Measurements from ENCODE around the gene FUBP1. TPM values are rescaled to one million over a fixed set of nuclear protein-coding genes. Genes with fewer than 3 reads are reported as not detected.
"Not testable (repeated sequence)": the region's sequence is repeated elsewhere in the genome, so short reads cannot be mapped to it uniquely, and the experiment has no call there.

Gene FUBP1
- total and polyA plus RNA-seq, 9 of the 15 experiments (the other 6 are each of a cell fraction or from before 2014, with no cell fraction given): 104 to 294 (median 213) TPM

DNA sequence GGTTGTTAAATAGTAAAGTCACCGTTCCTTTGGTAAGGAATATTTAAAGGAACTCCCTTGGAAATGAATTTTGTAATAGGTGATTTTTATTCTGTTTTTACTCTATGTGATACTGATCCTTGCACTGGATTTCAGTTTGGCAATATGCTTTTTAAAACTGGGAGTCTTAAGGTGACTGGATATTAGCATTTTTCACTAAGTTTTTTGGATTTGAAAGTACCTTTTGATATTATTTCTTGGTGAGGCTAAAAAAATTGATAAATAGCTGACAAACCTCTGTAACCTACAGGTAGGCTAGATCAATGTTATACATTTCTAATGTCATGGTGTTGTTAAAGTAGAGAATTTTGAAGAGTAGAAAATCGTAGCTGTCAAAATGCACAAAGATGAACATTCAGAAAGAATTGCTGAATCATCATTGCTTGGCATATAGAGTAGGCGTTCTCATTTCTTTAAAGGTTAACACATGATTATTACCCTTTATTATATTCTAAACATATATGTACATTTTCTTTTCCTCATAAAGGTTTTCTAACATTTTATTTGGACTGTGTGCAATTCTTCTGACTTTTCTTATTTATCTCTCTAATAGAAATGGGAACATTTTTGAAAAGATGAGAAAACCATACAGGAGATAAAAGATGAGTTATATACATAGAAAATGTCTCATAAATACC, 24.3 kb upstream of the FUBP1 start (continued):
- TF ChIP-seq, protein P1, sequence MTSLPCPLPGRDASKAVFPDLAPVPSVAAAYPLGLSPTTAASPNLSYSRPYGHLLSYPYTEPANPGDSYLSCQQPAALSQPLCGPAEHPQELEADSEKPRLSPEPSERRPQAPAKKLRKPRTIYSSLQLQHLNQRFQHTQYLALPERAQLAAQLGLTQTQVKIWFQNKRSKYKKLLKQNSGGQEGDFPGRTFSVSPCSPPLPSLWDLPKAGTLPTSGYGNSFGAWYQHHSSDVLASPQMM (CRISPR knock-in tag; IDR thresholded peaks at IDR 0.05): no peak

DNA sequence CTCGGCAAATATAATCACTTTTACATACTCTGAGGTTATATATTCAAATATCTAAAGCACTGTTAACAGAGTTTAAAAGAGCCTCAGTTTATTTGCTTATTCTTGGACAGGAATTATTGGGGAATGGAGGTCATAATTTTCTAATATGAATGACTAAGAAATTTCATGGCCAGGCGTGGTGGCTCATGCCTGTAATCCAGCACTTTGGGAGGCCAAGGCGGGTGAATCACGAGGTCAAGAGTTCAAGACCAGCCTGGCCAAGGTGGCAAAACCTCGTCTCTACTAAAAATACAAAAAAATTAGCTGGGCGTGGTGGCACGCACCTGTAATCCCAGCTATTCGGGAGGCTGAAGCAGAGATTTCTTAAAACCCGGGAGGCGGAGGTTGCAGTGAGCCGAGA, 21.7 kb upstream of the FUBP1 start:
- H3K4me2 ChIP-seq (ENCODE audit: insufficient read depth, low read length); ATAC-seq; H3K9me3 ChIP-seq (replicated peaks; ENCODE audit: control insufficient read depth, insufficient read depth, low read depth, low read length); H3K4me3 ChIP-seq; CTCF ChIA-PET (ENCODE audit: low intra/inter-chr PET ratio); H3K4me1 ChIP-seq (replicated peaks in 1 of 2; ENCODE audit: control insufficient read depth in 2 of 2, insufficient read depth in 2 of 2, low read length in 2 of 2); DNase-seq (ENCODE audit: extremely low read depth in 1 of 4, low spot score in 3 of 4); H3K9me1 ChIP-seq (ENCODE audit: control insufficient read depth, insufficient read depth, low read length); H3K36me3 ChIP-seq (ENCODE audit: control insufficient read depth, insufficient read depth, low read length); H3K27me3 ChIP-seq (ENCODE audit: control insufficient read depth in 2 of 2, insufficient read depth in 2 of 2, low read length in 2 of 2); H3K27ac ChIP-seq (ENCODE audit: extremely low read depth, low read depth, low read length); H4K20me1 ChIP-seq (replicated peaks; ENCODE audit: control insufficient read depth, insufficient read depth, low read length); FAIRE-seq; H2AFZ ChIP-seq (ENCODE audit: low read depth, low read length); BruUV-seq (replicated peaks); H3K9ac ChIP-seq (ENCODE audit: insufficient read depth in 1 of 2, low read depth in 2 of 2, low read length in 2 of 2): not testable (repeated sequence)
- 81% methylated on average over 11 of the region's 11 CpGs for WGBS (ENCODE audit: insufficient coverage, low coverage, missing lambda C conversion rate)
- peaks cover 32% of the 10 kb centered on the region for H3K79me2 ChIP-seq (ENCODE audit: control insufficient read depth, insufficient read depth, low read length)
- in situ Hi-C loops (cut with MboI) (loop anchor here (10.0 kb wide), 1 partner anchor 114 kb away; no protein-coding TSS in a partner anchor), intact Hi-C loops (cut with micrococcal nuclease) (loop anchor here (5.0 kb wide), 1 partner anchor 92 kb away; no protein-coding TSS in a partner anchor)
- POLR2A ChIA-PET: interaction anchor here (1.4 to 10.5 kb wide), 3 partner anchors 13 to 22 kb away, joined by 4 to 199 read pairs (median 118); partner anchors contain the start of gene FUBP1

DNA sequence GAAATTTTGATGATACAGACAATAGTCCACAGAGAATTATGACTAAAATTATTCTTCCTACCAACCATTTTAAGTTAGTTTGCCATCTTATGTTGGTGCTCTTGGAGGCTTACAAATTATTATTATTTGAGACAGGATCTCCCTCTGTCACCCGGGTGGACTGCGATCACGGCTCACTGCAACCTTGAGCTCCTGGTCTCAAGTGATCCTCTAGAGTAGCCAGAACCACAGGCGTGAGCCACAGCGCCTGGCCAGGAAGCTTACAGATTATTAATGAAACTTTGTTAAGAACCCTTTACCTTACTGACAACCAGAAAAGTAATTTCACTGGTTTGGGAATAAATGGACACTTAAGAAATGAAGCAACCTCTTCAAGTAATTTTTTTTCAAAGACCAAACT, 17.9 kb upstream of the FUBP1 start:
- POLR2A ChIA-PET: interaction anchor here (1.2 to 10.5 kb wide), 5 partner anchors 9 to 18 kb away, joined by 3 to 118 read pairs (median 5); partner anchors contain the start of gene FUBP1
- TF ChIP-seq TSC22D4 (tag; IDR thresholded peaks at IDR 0.05) (no peak), SP1 (CRISPR knock-in tag; IDR thresholded peaks at IDR 0.05) (no peak), MCM7 (IDR thresholded peaks at IDR 0.05) (no peak), ZNF717 (CRISPR knock-in tag; IDR thresholded peaks at IDR 0.05) (no peak), ZNF551 (CRISPR knock-in tag; IDR thresholded peaks at IDR 0.05) (no peak), ZNF316 (IDR thresholded peaks at IDR 0.05) (no peak), PTBP1 (IDR thresholded peaks at IDR 0.05; ENCODE audit: low read depth, low read length) (no peak), RUNX1 (IDR thresholded peaks at IDR 0.05; ENCODE audit: low read depth) (no peak)
- TF ChIP-seq, protein P2, sequence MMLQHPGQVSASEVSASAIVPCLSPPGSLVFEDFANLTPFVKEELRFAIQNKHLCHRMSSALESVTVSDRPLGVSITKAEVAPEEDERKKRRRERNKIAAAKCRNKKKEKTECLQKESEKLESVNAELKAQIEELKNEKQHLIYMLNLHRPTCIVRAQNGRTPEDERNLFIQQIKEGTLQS (IDR thresholded peaks at IDR 0.05): no peak
- TF ChIP-seq, protein P2 (CRISPR knock-in tag; conservative IDR thresholded peaks at IDR 0.05): no peak
- TF ChIP-seq, protein P3, sequence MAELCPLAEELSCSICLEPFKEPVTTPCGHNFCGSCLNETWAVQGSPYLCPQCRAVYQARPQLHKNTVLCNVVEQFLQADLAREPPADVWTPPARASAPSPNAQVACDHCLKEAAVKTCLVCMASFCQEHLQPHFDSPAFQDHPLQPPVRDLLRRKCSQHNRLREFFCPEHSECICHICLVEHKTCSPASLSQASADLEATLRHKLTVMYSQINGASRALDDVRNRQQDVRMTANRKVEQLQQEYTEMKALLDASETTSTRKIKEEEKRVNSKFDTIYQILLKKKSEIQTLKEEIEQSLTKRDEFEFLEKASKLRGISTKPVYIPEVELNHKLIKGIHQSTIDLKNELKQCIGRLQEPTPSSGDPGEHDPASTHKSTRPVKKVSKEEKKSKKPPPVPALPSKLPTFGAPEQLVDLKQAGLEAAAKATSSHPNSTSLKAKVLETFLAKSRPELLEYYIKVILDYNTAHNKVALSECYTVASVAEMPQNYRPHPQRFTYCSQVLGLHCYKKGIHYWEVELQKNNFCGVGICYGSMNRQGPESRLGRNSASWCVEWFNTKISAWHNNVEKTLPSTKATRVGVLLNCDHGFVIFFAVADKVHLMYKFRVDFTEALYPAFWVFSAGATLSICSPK (IDR thresholded peaks at IDR 0.05; ENCODE audit: borderline replicate concordance): no peak

More for the DNA sequence above, 17.9 kb upstream of the FUBP1 start:
- no peaks in the 10 kb centered on the region for H3K9me3 ChIP-seq (replicated peaks; ENCODE audit: control insufficient read depth, insufficient read depth, low read depth, low read length)
- BruUV-seq (replicated peaks): no TSS peak
- in situ Hi-C loops (cut with MboI) (no loop called here), intact Hi-C loops (cut with micrococcal nuclease) (no loop called here)
- no peak overlapping the region for H3K4me2 ChIP-seq (ENCODE audit: insufficient read depth, low read length)
- H3K27me3 ChIP-seq (ENCODE audit: control insufficient read depth in 2 of 2, insufficient read depth in 2 of 2, low read length in 2 of 2): no peaks in the 10 kb centered on the region
- CTCF ChIA-PET (ENCODE audit: low intra/inter-chr PET ratio): no interaction called here
- peaks cover 15% of the 10 kb centered on the region; the same call in 2 of the 3 replicates for H3K36me3 ChIP-seq (ENCODE audit: control insufficient read depth, insufficient read depth, low read length)
- H3K4me3 ChIP-seq: no peak overlapping the region
- DNase-seq (ENCODE audit: extremely low read depth in 1 of 4, low spot score in 3 of 4) (no peak), ATAC-seq (no peak), FAIRE-seq (peak; percentile 6)
- no peak overlapping the region for H3K27ac ChIP-seq (ENCODE audit: extremely low read depth, low read depth, low read length)
- H4K20me1 ChIP-seq (replicated peaks; ENCODE audit: control insufficient read depth, insufficient read depth, low read length): no peaks in the 10 kb centered on the region
- peaks cover 9% of the 10 kb centered on the region; the same call in 1 of the 3 replicates for H3K79me2 ChIP-seq (ENCODE audit: control insufficient read depth, insufficient read depth, low read length)
- no peaks in the 10 kb centered on the region for H3K9me1 ChIP-seq (ENCODE audit: control insufficient read depth, insufficient read depth, low read length)
- H3K9ac ChIP-seq (ENCODE audit: insufficient read depth in 1 of 2, low read depth in 2 of 2, low read length in 2 of 2): no peak overlapping the region
- H3K4me1 ChIP-seq (replicated peaks in 1 of 2; ENCODE audit: control insufficient read depth in 2 of 2, insufficient read depth in 2 of 2, low read length in 2 of 2): no peaks in the 10 kb centered on the region; a peak in 2 of 5 replicates
- WGBS (ENCODE audit: insufficient coverage, low coverage, missing lambda C conversion rate): 88% methylated on average over 5 of the region's 5 CpGs
- no peak overlapping the region for H2AFZ ChIP-seq (ENCODE audit: low read depth, low read length)
